HL-60 (cell line): ENCODE data around the gene HMCN2.

Experiments
- DNase-seq, 2 experiments: peaks; one replicate each; pipeline ENCODE4 v3.0.0-alpha.2; 2010 to 2020; ENCODE audit warnings: low read depth in 1 of 2, low spot score in 1 of 2
- H3K27ac ChIP-seq: fragments of 250-450 bp; sonication (Bioruptor Pico); replicated peaks from 2 replicates; pipeline ENCODE4 v1.5.1; 2020; ENCODE audit warnings: mild to moderate bottlenecking, moderate library complexity
- H3K27me3 ChIP-seq: fragments of 250-450 bp; sonication (Bioruptor Pico); 2 replicates; pipeline ENCODE4 v1.5.1; 2021; ENCODE audit warnings: mild to moderate bottlenecking, moderate library complexity; ENCODE audit not compliant: insufficient read depth, poor library complexity, severe bottlenecking
- H3K4me3 ChIP-seq: replicated peaks from 2 replicates; pipeline ENCODE4 v1.5.1; 2011; ENCODE audit warnings: mild to moderate bottlenecking, control low read depth, low read length; ENCODE audit not compliant: insufficient read depth
- GABPA ChIP-seq: IDR thresholded peaks from 2 replicates; pipeline ENCODE4 v1.6.1; 2012; ENCODE audit warnings: low read depth
- POLR2AphosphoS5 ChIP-seq: IDR thresholded peaks from 2 replicates; pipeline ENCODE4 v1.6.1; 2012; ENCODE audit warnings: low read depth
- SPI1 ChIP-seq: IDR thresholded peaks from 2 replicates; pipeline ENCODE4 v1.6.1; 2012; ENCODE audit warnings: low read depth, mild to moderate bottlenecking, borderline replicate concordance
- TF ChIP-seq, protein P1 (sequence below): IDR thresholded peaks from 2 replicates; pipeline ENCODE4 v1.6.1; 2012; ENCODE audit warnings: low read depth; ENCODE audit not compliant: insufficient replicate concordance
- TF ChIP-seq, protein P2 (sequence below): IDR thresholded peaks from one replicate; pipeline ENCODE4 v1.5.1; 2011; ENCODE audit warnings: low read length, control low read depth, inconsistent platforms; ENCODE audit not compliant: insufficient read depth

Gene HMCN2

DNA sequence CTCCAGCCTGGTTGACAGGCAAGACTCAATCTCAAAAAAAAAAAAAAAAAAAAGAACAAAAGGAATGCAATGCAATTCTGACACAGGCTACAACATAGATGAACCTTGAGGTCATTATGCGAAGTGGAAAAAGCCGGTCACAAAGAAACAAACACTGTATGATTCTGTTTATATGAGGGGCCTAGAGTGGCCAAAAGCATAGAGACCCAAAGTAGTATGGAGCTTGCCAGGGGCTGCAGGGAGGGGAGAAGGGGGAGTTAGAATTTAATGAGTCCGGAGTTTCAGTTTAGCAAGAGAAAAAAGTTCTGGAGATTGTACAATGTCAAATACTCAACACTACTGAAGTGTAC is 146.0 kb downstream of the HMCN2 start:
- no peak for TF ChIP-seq POLR2AphosphoS5
- TF ChIP-seq, protein P1, sequence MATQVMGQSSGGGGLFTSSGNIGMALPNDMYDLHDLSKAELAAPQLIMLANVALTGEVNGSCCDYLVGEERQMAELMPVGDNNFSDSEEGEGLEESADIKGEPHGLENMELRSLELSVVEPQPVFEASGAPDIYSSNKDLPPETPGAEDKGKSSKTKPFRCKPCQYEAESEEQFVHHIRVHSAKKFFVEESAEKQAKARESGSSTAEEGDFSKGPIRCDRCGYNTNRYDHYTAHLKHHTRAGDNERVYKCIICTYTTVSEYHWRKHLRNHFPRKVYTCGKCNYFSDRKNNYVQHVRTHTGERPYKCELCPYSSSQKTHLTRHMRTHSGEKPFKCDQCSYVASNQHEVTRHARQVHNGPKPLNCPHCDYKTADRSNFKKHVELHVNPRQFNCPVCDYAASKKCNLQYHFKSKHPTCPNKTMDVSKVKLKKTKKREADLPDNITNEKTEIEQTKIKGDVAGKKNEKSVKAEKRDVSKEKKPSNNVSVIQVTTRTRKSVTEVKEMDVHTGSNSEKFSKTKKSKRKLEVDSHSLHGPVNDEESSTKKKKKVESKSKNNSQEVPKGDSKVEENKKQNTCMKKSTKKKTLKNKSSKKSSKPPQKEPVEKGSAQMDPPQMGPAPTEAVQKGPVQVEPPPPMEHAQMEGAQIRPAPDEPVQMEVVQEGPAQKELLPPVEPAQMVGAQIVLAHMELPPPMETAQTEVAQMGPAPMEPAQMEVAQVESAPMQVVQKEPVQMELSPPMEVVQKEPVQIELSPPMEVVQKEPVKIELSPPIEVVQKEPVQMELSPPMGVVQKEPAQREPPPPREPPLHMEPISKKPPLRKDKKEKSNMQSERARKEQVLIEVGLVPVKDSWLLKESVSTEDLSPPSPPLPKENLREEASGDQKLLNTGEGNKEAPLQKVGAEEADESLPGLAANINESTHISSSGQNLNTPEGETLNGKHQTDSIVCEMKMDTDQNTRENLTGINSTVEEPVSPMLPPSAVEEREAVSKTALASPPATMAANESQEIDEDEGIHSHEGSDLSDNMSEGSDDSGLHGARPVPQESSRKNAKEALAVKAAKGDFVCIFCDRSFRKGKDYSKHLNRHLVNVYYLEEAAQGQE, result no peak
- DNase-seq, result no peak
- Histone ChIP-seq H3K27ac (no peak overlapping the region), H3K27me3 (no peaks in the 10 kb centered on the region), H3K4me3 (no peak overlapping the region)

DNA sequence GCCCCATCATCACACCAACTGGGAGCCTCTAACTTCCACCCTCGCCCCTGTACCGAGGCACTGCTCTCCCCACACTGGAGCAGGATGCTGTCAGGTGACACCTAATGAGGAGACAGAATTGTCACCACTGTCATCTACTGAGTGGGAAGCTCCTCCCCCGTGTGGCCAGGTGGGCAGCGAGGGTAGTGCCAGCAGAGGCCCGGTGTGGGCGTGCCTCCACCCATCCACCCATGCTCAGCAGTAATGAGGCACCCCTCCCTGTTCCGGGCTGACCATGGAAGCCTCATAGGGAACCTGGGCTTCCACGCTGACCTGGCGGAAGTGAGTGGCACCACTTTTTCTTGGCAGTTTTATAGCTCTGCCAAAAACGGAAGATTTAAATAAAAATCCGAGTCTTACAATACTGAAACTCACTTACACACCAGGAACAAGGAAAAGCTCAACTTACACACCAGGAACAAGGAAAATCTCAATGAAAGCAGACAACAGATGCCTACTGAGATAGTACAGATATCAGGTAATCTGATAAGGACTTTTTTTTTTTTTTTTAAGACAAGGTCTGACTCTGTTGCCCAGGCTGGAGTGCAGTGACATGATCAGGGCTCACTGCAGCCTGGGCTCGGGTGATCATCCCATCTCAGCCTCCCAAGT is 148.6 kb downstream of the HMCN2 start:
- no peaks in the 10 kb centered on the region for H3K27me3 ChIP-seq
- H3K4me3 ChIP-seq, result no peak overlapping the region
- DNase-seq, result no peak
- TF ChIP-seq, protein P2, sequence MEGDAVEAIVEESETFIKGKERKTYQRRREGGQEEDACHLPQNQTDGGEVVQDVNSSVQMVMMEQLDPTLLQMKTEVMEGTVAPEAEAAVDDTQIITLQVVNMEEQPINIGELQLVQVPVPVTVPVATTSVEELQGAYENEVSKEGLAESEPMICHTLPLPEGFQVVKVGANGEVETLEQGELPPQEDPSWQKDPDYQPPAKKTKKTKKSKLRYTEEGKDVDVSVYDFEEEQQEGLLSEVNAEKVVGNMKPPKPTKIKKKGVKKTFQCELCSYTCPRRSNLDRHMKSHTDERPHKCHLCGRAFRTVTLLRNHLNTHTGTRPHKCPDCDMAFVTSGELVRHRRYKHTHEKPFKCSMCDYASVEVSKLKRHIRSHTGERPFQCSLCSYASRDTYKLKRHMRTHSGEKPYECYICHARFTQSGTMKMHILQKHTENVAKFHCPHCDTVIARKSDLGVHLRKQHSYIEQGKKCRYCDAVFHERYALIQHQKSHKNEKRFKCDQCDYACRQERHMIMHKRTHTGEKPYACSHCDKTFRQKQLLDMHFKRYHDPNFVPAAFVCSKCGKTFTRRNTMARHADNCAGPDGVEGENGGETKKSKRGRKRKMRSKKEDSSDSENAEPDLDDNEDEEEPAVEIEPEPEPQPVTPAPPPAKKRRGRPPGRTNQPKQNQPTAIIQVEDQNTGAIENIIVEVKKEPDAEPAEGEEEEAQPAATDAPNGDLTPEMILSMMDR, result no peak
- TF ChIP-seq GABPA (no peak), POLR2AphosphoS5 (no peak), SPI1 (no peak)
- TF ChIP-seq, protein P1, result no peak
- no peak overlapping the region for H3K27ac ChIP-seq

DNA sequence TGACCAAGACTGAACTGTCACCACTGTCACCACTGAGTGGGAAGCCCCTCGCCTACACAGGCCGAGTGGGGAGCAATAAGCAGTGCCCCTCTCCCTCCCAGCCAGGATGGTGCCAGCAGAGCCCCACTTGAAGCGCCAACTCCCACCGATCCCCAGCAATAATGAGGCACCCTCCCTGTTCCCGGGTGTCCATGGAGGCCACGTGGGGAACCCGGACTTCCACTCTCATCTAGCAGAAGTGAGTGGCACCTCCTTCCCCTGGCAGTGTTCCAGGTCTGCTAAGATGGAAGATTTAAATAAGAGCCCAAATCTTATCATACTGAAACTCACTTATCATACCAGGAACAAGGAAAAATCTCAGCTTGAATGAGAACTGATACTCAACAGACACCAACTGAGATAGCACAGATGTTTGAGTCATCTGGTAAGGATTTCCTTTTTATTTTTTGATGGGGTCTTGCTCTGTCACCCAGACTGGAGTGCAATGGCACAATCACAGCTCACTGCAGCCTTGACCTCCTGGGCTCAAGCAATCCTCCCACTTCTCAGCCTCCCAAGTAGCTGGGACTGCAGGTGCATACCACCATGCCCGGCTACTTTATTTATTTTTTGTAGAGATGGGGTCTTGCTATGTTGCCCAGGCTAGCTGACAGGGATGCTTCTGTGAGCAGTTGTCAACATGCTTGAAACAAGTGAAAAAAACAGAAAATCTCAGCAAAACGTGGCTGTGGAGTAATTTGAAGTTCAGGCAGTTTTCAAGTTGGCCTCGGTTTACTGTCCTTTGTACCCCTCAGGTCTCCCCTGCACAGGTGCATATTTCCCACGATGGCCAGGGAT is 149.6 kb downstream of the HMCN2 start:
- Histone ChIP-seq H3K27me3 (no peaks in the 10 kb centered on the region), H3K27ac (no peak overlapping the region), H3K4me3 (no peak overlapping the region)
- TF ChIP-seq POLR2AphosphoS5 (no peak), SPI1 (no peak), GABPA (no peak)
- TF ChIP-seq, protein P1, result no peak
- TF ChIP-seq, protein P2, result no peak
- DNase-seq, result no peak
